OCI-LY1 (cell line): ENCODE measurements around the gene SOX5.
"Not testable (repeated sequence)": the region's sequence is repeated elsewhere in the genome, so short reads cannot be mapped to it uniquely, and the experiment has no call there.

Source experiments
- CTCF ChIP-seq: fragments of 200-600 bp; sonication (generic), shearing (Covaris generic); IDR thresholded peaks from 2 replicates; pipeline ENCODE4 v1.5.1; 2017; ENCODE audit warnings: mild to moderate bottlenecking, antibody characterized with exemption, low read length, moderate library complexity, mixed read lengths
- EZH2 ChIP-seq: fragments of 200-600 bp; sonication (generic), shearing (Covaris generic); IDR thresholded peaks from 2 replicates; pipeline ENCODE4 v1.8.0; 2017; ENCODE audit warnings: borderline replicate concordance, mixed run types, mild to moderate bottlenecking, antibody characterized with exemption, low read length, moderate library complexity, mixed read lengths

- TF ChIP-seq CTCF, EZH2: not testable (repeated sequence)
Observed at GRCh38 chr12:23509832-23510231, 439.6 kb downstream of the SOX5 start.
